ENCODE measurements around the gene PPP1R8. TPM values are rescaled to one million over a fixed set of nuclear protein-coding genes. Genes with fewer than 3 reads are reported as not detected.
A peak's percentile ranks its signal among the peaks of the same experiment; 100 is the strongest.

The PPP1R8 gene
- total RNA-seq, 2 donors from 2014 or later = 58.4 to 59.0 TPM

- Mint-ChIP-seq H3K27ac (peak overlapping the region; percentile 80), H3K36me3 (ENCODE audit: insufficient read depth in 2 of 2) (peaks cover 17 to 28% of the 10 kb centered on the region in 2 donors), H3K4me3 (peak overlapping the region in 1 of 2 donors; percentile 29), H3K9me3 (no peaks in the 10 kb centered on the region), H3K27me3 (ENCODE audit: low read depth) (no peaks in the 10 kb centered on the region), H3K4me1 (ENCODE audit: low read depth) (peaks cover 55% of the 10 kb centered on the region)
- ATAC-seq (replicated peaks in 1 of 2) = no peak
- DNase-seq = no peak
These were observed 51.9 kb downstream of the PPP1R8 start for GRCh38 chr1:27882543-27882903.

GRCh38 chr1:27883536-27883935 lies 53.0 kb downstream of the PPP1R8 start:
- no peak for ATAC-seq (replicated peaks in 1 of 2)
- Mint-ChIP-seq H3K36me3 (ENCODE audit: insufficient read depth in 2 of 2) (peaks cover 17 to 25% of the 10 kb centered on the region in 2 donors), H3K4me1 (ENCODE audit: low read depth) (peaks cover 55% of the 10 kb centered on the region), H3K27me3 (ENCODE audit: low read depth) (no peaks in the 10 kb centered on the region), H3K27ac (peak overlapping the region; percentile 11), H3K9me3 (no peaks in the 10 kb centered on the region), H3K4me3 (peak overlapping the region in 1 of 2 donors; percentile 23)
- DNase-seq = no peak

GRCh38 chr1:27884006-27884954 lies 53.7 kb downstream of the PPP1R8 start:
- no peaks in the 10 kb centered on the region for H3K27me3 Mint-ChIP-seq (ENCODE audit: low read depth)
- no peaks in the 10 kb centered on the region for H3K9me3 Mint-ChIP-seq
- H3K4me1 Mint-ChIP-seq (ENCODE audit: low read depth) = peaks cover 61% of the 10 kb centered on the region
- ATAC-seq (replicated peaks in 1 of 2) (peak; percentile 47 to 59), DNase-seq (peak in 1 of 2 donors; percentile 47)
- peak overlapping the region; percentile 7 to 23 for H3K4me3 Mint-ChIP-seq
- H3K36me3 Mint-ChIP-seq (ENCODE audit: insufficient read depth in 2 of 2) = peaks cover 19 to 22% of the 10 kb centered on the region in 2 donors
- H3K27ac Mint-ChIP-seq = peak overlapping the region; percentile 34

GRCh38 chr1:27885114-27885528 lies 54.5 kb downstream of the PPP1R8 start:
- H3K4me3 Mint-ChIP-seq = no peak overlapping the region

GRCh38 chr1:27885621-27886352 lies 55.2 kb downstream of the PPP1R8 start:
- Mint-ChIP-seq H3K36me3 (ENCODE audit: insufficient read depth in 2 of 2) (peaks cover 20 to 27% of the 10 kb centered on the region in 2 donors), H3K27ac (peak overlapping the region; percentile 94), H3K9me3 (no peaks in the 10 kb centered on the region), H3K4me1 (ENCODE audit: low read depth) (peaks cover 73% of the 10 kb centered on the region), H3K4me3 (peak overlapping the region; percentile 20 to 84), H3K27me3 (ENCODE audit: low read depth) (no peaks in the 10 kb centered on the region)
- no peak for DNase-seq
- no peak for ATAC-seq (replicated peaks in 1 of 2)

More at GRCh38 chr1:27885114-27885528, 54.5 kb downstream of the PPP1R8 start:
- no peak overlapping the region for H3K27ac Mint-ChIP-seq
- ATAC-seq (replicated peaks in 1 of 2) (no peak), DNase-seq (no peak)
- no peaks in the 10 kb centered on the region for H3K9me3 Mint-ChIP-seq
- peaks cover 66% of the 10 kb centered on the region for H3K4me1 Mint-ChIP-seq (ENCODE audit: low read depth)
- peaks cover 20 to 22% of the 10 kb centered on the region in 2 donors for H3K36me3 Mint-ChIP-seq (ENCODE audit: insufficient read depth in 2 of 2)
- no peaks in the 10 kb centered on the region for H3K27me3 Mint-ChIP-seq (ENCODE audit: low read depth)

- Mint-ChIP-seq H3K27ac (peak overlapping the region; percentile 94), H3K9me3 (no peaks in the 10 kb centered on the region), H3K27me3 (ENCODE audit: low read depth) (no peaks in the 10 kb centered on the region), H3K4me1 (ENCODE audit: low read depth) (peaks cover 78% of the 10 kb centered on the region), H3K36me3 (ENCODE audit: insufficient read depth in 2 of 2) (peaks cover 21 to 29% of the 10 kb centered on the region in 2 donors), H3K4me3 (peak overlapping the region; percentile 20 to 84)
- ATAC-seq (replicated peaks in 1 of 2) = peak; percentile 18 to 31
- no peak for DNase-seq
These were observed 55.7 kb downstream of the PPP1R8 start for GRCh38 chr1:27886353-27886679.

- peak overlapping the region; percentile 66 to 84 for H3K4me3 Mint-ChIP-seq
These were observed 56.2 kb downstream of the PPP1R8 start for GRCh38 chr1:27886744-27887143.

GRCh38 chr1:27887215-27888021 lies 56.8 kb downstream of the PPP1R8 start:
- Mint-ChIP-seq H3K4me1 (ENCODE audit: low read depth) (peaks cover 89% of the 10 kb centered on the region), H3K27me3 (ENCODE audit: low read depth) (no peaks in the 10 kb centered on the region), H3K9me3 (no peaks in the 10 kb centered on the region), H3K27ac (peak overlapping the region; percentile 94), H3K36me3 (ENCODE audit: insufficient read depth in 2 of 2) (peaks cover 23 to 33% of the 10 kb centered on the region in 2 donors), H3K4me3 (peak overlapping the region; percentile 66 to 84)
- ATAC-seq (replicated peaks in 1 of 2) = peak; percentile 45 to 50
- DNase-seq = peak; percentile 43 to 51

More at GRCh38 chr1:27886744-27887143, 56.2 kb downstream of the PPP1R8 start:
- Mint-ChIP-seq H3K36me3 (ENCODE audit: insufficient read depth in 2 of 2) (peaks cover 23 to 30% of the 10 kb centered on the region in 2 donors), H3K9me3 (no peaks in the 10 kb centered on the region), H3K27ac (peak overlapping the region; percentile 94), H3K4me1 (ENCODE audit: low read depth) (peaks cover 82% of the 10 kb centered on the region), H3K27me3 (ENCODE audit: low read depth) (no peaks in the 10 kb centered on the region)
- peak; percentile 30 to 33 for ATAC-seq (replicated peaks in 1 of 2)
- DNase-seq = no peak

GRCh38 chr1:27889506-27889905 lies 58.9 kb downstream of the PPP1R8 start:
- peaks cover 28 to 43% of the 10 kb centered on the region in 2 donors for H3K36me3 Mint-ChIP-seq (ENCODE audit: insufficient read depth in 2 of 2)
- no peaks in the 10 kb centered on the region for H3K27me3 Mint-ChIP-seq (ENCODE audit: low read depth)
- peak overlapping the region in 1 of 2 donors; percentile 5 for H3K4me3 Mint-ChIP-seq
- ATAC-seq (replicated peaks in 1 of 2) (no peak), DNase-seq (no peak)
- peaks cover 87% of the 10 kb centered on the region for H3K4me1 Mint-ChIP-seq (ENCODE audit: low read depth)
- H3K27ac Mint-ChIP-seq = peak overlapping the region; percentile 58
- no peaks in the 10 kb centered on the region for H3K9me3 Mint-ChIP-seq

- Mint-ChIP-seq H3K9me3 (no peaks in the 10 kb centered on the region), H3K27me3 (ENCODE audit: low read depth) (no peaks in the 10 kb centered on the region), H3K27ac (peak overlapping the region; percentile 95), H3K4me3 (peak overlapping the region; percentile 29 to 75), H3K36me3 (ENCODE audit: insufficient read depth in 2 of 2) (peaks cover 27 to 50% of the 10 kb centered on the region in 2 donors), H3K4me1 (ENCODE audit: low read depth) (peaks cover 69% of the 10 kb centered on the region)
- peak; percentile 52 to 67 for DNase-seq
- peak; percentile 69 to 70 for ATAC-seq (replicated peaks in 1 of 2)
These were observed 60.8 kb downstream of the PPP1R8 start for GRCh38 chr1:27891196-27891889.

GRCh38 chr1:27894521-27894920 lies 63.9 kb downstream of the PPP1R8 start:
- peaks cover 37% of the 10 kb centered on the region for H3K4me1 Mint-ChIP-seq (ENCODE audit: low read depth)
- H3K36me3 Mint-ChIP-seq (ENCODE audit: insufficient read depth in 2 of 2) = peaks cover 20 to 43% of the 10 kb centered on the region in 2 donors
- no peak overlapping the region for H3K4me3 Mint-ChIP-seq
- no peaks in the 10 kb centered on the region for H3K9me3 Mint-ChIP-seq
- no peak for ATAC-seq (replicated peaks in 1 of 2)
- peak overlapping the region; percentile 18 for H3K27ac Mint-ChIP-seq
- H3K27me3 Mint-ChIP-seq (ENCODE audit: low read depth) = no peaks in the 10 kb centered on the region
- no peak for DNase-seq

Data from activated T-cell treated with anti-CD3 and anti-CD28 coated beads, Interleukin-2, amount 50 U/mL, for 72 hours (primary cell).